Measurements from ENCODE around the gene ITGB1BP1.
"Not testable (repeated sequence)": the region's sequence is repeated elsewhere in the genome, so short reads cannot be mapped to it uniquely, and the experiment has no call there.

Gene ITGB1BP1

DNA sequence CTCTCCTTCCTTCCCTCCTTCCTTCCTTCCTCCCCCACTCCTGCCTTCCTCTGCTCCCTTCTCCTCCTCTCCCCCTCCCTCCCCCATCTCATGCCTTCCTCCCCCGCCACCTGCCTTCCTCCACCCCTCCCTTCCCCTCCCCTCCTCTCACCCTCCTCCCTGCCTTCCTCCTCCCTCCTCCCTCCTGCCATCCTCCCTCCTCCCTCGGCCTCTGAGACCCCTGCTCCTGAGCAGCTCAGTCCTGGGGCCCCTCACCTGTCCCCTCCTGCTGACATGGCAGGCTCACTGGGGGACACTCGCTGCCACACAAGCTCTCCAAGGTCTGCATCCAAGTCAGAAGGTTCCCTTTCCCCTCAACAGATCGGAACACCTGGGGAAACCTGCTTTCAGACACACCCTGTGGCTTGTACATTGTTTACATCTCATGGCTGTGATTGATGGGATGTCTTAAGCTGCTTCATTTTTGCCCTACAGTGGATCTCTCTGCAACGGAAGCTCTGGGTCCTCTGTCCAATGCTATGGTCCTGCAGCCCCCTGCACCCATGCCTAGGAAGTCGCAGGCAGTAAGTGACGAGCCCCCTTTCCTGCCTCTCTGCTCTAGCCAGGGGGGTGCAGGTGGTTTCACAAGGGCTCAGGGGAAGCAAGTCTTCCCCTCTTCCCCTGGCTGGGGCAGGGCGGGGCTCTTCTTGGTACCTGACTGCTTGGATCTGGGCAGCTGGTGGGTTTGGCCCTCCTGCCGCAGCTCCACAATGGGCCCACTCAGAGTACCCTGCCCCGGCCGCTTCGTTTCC lies 22.9 kb downstream of the ITGB1BP1 start:
- DNase-seq, result no peak

DNA sequence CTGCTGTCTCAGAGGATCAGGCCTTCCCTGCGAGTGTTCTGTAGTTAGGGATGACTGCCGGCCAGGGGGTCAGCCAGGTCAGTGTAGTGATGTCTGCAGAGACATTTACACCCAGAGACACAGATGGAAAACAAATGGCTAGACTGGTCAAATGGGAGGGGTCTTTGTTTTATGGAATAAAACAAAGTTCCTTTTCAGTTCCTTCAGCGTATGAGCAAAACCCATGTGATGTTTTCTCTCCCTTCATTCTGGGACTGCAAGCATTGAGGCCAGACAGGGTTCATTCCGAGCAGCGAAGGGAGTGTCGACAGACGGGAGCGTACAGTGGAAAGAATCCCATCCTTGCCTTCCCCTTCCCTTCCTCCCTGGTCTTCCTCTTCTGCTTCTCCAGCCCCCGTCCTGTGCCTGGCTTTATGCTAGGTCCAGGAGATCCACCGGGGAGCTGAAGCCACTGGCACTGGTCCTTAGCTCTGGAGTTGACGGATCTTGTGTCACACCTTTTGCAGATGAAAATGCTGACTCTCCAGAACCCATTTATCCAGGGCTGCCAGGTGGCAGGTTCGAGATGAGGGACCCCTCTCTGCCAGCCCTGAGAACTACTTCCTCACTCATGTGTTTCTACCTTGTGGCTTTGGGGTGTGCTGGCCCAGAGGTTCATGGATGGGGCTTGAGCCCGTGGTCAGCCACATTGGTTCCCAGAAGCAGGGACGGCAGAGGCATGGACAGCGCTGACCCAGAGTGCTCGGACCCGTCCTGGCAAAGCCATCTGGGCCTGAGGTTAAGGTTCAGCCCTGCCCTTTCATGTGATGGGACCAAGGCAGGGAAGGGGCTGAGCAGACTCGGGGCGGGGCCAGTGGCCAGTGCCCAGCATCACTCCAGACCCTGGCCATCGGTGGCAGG lies 24.2 kb downstream of the ITGB1BP1 start:
- no peak for DNase-seq

DNA sequence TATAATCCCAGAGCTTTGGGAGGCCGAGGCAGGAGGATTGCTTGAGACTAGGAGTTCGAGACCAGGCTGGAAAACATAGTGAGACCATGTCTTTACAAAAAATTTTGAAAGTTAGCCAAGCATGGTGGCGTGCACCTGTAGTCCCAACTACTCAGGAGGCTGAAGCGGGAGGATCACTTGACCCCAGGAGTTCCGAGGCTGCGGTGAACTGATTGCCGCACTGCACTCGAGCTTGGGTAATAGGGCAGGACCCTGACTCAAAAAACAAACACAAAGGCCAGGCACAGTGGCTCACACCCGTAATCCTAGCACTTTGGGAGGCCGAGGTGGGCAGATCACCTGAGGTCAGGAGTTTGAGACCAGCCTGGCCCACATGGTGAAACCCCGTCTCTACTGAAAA lies 25.1 kb downstream of the ITGB1BP1 start:
- not testable (repeated sequence) for DNase-seq

DNA sequence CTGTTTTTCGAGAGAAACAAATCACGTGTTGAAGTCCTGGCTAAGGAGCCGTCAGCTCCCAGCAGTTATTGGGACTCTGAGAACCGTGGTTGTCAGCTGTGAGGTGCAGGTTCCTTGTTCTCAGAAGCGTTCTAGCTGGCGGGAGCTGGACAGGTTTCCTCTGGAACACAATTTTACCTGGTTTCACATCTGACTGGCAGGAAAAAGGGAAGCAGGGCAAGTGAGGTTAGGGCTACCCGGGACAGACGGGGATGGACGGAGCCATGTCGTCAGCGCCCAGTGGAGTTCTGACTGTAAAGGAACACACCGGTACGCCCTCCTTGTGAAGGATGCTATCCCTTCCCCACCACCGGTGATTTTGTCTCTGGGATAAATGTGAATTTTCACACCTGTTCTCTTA lies 26.1 kb downstream of the ITGB1BP1 start:
- DNase-seq, result no peak

DNA sequence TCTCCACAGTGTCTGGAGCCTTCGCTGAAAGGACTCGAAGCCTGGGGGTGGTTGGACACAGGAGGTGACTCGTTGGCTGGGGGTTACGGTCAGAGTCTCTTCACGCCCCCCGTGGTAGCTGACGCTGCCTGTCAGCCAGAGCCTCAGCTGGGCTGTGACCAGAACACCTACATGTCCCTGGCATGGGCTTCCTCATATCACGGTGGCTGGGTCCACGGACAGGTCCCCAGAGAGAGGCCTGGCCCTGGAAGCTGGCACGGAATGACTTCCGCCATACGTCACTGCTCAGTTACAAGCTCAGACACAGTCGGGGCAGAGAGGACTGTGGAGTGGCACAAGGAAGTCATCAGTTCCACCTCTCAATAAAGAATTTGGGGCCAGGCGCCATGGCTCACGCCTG lies 28.5 kb downstream of the ITGB1BP1 start:
- DNase-seq, result no peak

DNA sequence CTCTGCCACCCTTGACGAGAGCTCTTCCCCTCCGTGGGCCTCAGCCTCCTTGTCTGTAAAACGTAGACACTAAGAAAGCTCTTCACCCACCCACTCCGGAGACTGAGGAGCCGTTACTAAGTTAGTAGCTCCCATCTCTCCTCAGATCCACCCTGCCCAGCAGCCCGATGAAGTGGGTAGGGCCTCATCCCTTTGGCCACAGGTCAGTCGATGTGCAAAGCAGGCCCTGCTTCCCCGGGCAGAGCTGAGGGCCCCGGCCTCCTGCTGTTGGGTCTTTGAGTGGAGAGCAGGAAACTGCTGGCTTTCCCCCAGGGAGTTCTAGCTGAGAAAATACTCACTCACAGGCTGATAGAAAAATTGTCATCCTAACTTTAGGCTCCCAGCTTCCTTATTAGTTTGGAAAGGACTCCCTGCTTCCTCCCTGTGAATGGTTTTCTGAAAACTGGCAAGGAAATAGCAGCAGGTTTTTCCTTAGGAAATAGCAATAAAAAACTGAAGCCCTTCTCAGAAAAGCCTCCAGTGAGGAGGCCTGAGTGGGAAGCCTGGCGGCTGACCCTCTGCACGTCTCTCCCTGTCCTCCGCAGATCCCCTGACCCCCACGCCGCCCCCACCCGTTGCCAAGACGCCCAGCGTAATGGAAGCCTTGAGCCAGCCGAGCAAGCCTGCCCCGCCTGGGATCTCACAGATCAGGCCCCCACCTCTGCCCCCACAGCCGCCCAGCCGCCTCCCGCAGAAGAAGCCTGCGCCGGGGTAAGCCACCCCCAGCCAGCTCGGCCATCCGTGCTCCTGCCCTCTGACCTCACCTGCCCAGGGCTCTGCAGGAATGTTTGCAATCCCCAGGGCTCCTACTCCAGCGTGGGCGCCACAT lies 30.2 kb downstream of the ITGB1BP1 start:
- DNase-seq, result no peak

DNA sequence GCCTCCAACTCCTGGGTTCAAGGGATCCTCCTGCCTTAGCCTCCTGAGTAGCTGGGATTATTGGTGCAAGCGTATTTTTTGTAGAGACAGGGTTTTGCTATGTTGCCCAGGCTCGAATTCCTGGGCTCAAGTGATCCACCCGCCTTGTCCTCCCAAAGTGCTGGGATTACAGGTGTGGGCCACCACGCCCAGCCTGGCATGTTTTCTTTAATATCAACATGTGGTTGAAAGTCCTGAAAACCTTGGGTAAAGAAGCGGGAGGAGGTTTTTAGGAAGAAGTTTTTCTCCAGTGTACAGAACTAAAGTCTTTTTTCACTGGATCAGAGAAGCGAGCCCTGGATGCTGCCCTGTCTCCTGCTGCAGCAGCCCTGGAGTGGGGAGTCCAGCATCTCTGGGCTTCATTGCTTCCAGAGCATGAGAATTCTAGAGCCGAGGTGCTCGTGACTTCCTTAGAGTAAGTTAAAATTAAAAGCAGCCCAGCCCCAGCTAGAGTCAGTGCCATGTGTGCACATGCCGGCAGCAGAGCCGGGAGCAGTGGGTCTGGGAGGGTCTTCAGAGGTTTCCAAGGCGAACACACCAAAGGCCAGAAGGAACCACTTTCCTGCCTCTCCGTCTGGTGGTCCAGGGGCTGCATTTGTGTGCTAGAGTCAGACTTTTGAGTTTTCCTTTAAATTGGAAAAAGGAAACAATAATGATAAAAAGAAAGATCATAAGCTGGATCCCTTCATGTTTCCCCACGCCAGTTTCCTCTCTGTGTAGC lies 31.2 kb downstream of the ITGB1BP1 start:
- DNase-seq, result no peak

DNA sequence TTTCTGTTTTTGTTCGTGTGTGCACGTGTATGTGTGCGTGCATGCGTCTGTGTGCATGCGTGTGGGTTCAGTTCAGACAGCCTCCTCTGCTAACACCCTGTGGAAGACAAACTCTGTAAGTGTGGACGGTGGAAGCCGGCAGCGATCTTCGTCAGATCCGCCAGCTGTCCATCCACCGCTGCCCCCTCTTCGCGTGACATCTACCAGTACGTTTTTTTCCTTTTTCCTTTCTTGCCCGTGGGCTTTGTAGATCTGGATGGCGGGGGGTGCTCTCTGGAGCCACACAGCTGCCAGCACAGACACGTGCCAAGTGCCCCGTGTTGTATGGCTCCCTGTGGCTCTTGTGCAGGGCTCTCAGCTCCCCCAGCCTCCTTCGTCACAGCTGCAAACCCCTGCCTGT lies 32.3 kb downstream of the ITGB1BP1 start:
- no peak for DNase-seq

DNA sequence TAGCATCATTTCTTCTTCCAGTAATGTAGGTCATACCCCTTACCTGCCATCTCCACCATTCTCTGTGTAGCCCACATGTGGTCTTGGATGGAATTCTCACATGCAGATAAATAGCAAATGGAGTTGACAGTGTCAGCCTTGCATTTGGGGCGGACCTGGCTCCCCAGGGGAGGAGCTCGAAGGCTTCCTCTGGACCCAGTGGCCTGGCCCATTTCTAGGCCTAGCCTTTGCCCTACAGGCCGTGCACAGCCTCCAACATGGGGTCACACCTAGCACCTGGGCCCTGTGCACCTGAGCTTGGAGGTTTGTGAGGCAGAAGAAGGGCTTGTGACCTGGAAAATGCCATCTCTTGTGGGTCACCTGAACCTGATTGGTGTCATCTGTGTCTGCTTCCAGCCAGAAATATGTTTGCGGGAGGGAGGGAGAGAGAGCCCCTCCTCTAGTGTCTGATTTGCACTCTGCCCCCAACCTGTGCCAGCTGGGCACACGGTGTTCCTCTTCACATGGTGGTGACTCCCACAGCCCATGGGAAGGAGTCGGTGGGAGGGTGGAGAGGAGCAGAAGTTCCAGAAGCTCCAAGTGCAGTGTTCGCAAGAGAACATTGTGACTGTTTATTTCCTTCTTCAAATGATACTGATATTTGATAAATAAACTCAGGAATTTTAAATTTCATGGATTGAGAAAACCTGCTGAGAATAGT lies 33.0 kb downstream of the ITGB1BP1 start:
- no peak for DNase-seq

DNA sequence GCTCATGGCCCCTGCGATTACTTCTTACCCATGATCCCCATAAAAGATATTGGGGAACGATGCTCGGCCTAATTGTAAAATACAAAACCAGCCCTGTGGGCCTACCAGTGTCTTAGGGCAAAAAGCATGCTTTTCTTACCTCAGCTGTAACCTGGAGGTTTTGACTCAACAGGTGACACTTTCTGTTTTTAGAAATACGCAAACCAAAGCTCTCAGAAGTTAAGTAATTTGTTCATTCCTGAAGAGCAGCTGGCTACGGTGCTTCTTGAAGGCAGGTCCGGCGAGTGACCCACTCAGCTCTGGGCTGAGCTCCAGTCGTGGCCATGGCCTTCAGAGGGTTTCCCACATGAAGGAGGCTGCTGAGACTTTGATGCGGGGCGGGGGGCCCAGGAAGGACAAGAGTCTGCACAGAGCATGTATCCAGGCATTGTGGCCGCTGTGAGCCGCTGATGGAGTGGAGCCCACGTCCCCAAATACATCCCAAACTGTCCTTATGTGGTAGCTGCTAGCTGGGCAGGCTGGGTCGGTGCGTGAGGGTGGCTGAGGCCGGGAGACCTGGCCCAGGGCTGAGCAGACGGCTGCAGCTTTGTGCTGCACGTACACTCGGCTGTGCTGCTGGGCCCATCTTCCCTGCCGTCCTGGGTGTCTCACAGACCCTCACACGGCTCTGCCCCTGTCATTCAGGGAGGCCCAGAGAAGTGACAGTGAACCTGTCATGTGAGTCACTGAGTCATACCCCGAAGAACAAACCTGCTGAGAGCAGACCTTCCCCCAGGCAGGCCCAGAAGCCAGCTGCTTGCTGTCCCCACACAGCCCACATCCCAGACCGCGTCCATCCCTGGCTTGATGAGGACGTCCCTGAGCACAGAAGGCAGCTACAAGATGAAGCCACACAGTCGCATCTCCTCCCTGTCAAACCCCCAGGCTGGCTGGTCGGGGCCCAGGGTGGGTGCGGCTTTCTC lies 34.1 kb downstream of the ITGB1BP1 start:
- DNase-seq, result no peak

DNA sequence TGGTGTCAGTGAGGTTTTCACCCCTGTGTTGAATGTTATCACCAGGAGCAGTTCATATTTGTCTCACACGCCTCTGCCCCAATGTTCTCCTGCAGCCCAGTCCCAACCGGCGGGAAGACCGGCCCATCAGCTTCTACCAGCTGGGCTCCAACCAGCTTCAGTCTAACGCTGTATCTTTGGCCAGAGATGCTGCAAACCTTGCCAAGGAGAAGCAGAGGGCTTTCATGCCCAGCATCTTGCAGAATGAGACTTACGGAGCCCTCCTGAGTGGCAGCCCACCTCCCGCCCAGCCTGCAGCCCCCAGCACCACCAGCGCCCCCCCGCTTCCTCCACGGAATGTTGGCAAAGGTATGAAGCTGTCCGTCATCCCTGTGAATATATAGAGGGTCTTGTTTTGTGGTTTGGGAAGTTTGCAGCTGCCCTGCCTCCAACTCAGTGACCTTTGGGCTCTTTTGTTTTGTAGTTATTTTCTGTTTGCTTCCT lies 35.1 kb downstream of the ITGB1BP1 start:
- no peak for DNase-seq

DNA sequence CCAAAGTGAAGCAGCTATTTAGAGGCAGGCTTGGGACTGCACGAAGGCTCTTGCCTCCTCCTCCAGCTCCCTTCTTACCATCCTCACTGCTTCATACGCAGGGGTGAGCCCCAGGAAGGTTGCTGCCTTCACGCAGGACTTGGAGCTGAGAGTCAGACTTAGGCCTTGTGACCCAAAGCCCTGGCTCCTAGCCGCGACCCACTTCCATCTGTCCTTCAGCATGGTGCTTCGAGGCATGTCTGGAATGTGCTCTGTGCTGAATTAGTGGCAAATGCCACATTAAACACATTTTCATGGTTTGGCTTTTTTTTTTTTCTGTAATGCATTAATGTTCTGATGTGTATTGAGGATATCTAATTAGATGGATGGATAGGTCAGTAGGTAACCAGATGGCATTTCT lies 37.5 kb downstream of the ITGB1BP1 start:
- DNase-seq, result no peak

DNA sequence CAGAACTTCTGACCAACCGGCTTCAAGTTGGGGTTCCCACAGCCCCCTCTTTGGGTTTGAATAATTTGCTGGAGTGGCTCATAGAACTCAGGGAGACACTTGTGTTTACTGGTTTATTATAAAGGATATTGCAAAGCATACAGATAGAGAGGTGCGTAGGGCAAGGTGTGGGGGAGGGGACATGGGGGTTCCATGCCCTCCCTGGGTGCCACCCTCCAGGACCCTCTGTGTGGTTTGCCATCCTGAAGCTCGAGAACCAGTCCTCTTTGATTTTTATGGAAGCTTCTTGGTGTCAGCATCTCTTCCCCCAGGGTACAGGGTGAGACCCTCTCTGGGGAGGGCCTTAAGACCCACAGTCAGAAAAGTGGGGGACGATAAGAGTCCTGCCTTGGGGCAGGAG lies 38.8 kb downstream of the ITGB1BP1 start:
- DNase-seq, result no peak

DNA sequence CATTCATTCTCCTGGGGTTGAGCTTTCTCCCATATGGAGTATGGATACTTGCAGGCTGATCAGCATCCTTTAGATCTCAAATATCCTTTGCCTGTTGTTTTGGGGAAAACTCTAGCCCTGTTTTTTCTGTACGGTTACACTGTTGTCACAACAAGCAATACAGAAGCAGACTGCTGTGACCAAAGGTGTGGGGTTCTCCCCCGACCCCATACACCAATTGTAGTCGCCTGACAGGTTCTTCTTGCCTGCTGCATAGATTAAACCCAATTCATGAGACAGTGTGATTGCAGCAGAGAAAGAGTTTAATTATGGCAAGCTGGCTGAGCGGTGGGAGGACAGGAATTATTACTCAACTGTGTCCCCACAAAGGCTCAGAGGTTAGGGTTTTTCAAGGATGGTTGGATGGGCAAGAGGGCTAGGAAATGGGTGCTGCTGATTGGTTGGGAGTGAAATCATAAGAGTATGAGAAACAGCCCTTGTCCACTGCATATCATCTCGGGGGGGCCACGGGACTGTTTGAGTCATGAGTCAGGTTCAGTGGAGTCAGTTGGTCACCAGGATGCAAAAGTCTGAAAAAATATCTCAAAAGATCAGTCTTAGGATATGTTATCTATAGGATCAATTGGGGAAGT lies 40.6 kb downstream of the ITGB1BP1 start:
- DNase-seq, result no peak

DNA sequence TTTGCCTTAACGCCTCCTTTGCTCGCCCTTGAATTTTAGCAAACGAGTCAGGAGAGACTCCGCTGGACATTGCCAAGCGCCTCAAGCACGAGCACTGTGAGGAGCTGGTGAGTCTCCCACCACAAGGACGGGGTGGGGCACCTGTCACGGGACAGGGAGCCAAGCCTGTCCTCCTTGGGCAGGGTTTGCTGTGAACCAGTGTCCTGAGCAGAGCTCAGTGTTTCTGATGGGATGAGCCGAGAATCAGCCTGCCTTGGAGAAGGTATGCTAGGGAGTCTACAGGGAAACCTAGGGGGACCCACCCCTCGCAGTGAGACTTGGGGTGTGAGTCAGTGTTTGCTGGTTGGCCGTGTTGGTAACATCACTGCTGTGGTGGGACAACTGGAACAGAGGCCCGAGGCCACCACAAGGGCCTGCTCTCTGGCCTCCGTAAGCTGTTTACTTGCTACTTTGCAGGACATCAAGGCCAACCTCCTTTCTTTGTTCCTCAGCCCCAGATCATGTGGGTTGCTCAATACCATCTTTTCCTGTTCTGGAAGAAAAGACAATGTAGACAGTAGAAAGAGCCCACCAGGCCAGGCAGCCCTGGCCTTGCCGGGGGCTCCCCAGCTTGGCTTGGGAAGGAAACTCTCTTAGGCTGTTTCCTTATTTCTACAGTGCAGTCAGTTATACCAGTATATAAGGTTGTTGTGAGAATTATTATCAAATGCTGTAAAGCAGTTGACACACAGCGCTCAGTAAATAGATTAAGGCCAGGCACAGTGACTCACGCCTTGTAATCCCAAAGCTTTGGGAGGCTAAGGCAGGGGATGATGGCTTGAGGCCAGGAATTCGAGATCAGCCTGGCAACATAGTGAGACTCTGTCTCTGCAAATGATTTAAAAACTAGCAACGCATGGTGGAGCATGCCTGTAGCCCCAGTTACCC lies 42.4 kb downstream of the ITGB1BP1 start:
- no peak for DNase-seq

DNA sequence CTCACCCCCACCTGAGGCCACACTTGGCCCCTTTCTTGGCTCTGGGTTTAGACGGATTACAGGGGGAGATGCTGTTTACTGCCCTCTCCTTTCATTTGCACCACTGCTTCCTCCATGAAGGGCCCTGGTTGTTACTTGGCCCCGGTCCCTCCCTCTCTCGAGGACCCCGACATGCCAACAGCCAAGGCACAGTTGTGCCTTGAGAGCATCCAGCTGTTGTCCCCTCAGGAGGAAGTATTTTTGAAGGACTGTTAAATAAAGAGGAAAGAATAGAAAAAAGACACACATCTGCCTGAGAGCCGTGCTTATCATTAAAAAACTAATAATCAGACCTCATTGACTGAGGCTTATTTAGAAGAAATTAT lies 44.0 kb downstream of the ITGB1BP1 start:
- DNase-seq, result no peak

DNA sequence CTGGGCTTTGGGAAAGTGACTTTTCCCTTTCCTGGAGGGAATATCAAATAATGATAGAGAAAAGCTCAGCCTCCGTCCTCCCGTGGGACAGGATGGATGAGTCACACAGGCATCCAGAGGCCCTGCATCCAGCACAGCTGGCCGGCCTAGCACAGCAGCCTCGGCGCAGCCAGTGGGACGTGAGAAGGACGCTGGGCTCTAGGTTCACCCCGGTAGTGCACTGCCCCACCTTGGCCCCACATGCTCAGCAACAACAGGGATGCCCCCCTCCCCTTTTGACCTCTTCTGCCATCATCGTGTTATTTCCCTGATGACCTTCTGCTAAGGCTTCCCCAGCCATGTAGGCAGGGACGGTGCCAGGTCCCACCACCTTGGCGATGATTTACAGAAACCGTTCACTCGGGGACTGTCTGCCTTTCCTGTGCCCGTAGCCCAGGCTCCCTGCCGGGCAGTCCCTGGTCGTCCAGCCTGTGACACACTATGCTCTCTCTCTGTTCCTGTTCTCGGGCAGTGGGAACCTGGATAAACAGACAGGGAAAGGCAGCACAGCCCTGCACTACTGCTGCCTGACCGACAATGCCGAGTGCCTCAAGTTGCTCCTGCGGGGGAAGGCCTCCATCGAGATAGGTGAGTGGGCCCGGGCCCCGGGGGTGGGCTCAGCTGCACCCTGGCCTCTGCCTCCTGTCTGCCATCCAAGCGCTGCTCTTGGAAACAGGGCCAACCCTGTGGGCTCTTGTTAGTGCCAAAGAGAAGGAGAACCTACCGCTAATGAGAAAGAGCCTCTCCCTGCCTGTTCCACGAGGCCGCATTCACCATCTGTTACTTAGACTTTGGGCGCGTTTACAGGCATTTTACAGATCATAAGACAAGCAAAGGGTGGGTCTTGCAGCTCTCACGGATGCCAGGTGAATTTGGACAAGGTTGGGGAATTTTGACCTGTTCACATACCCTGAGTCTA lies 44.6 kb downstream of the ITGB1BP1 start:
- no peak for DNase-seq
